Measurements from ENCODE around the gene MAST4.
"Not testable (repeated sequence)": the region's sequence is repeated elsewhere in the genome, so short reads cannot be mapped to it uniquely, and the experiment has no call there.

The MAST4 gene

GRCh38 chr5:66708368-66708767 is 112.2 kb downstream of the MAST4 start:
- FAIRE-seq = no peak

GRCh38 chr5:66710557-66711088 is 114.4 kb downstream of the MAST4 start:
- no peak for FAIRE-seq

GRCh38 chr5:66713998-66714397 is 117.8 kb downstream of the MAST4 start:
- FAIRE-seq = no peak

- FAIRE-seq = no peak
Measured at GRCh38 chr5:66717455-66718373, 121.5 kb downstream of the MAST4 start.

GRCh38 chr5:66718374-66719002 is 122.3 kb downstream of the MAST4 start:
- no peak for FAIRE-seq

- FAIRE-seq = no peak
Measured at GRCh38 chr5:66720780-66721179, 124.6 kb downstream of the MAST4 start.

- no peak for FAIRE-seq
Measured at GRCh38 chr5:66722686-66723085, 126.5 kb downstream of the MAST4 start.

- FAIRE-seq = peak; percentile 83
Measured at GRCh38 chr5:66724349-66725139, 128.4 kb downstream of the MAST4 start.

- no peak for FAIRE-seq
Measured at GRCh38 chr5:66727630-66728029, 131.4 kb downstream of the MAST4 start.

- FAIRE-seq = no peak
Measured at GRCh38 chr5:66728049-66728448, 131.9 kb downstream of the MAST4 start.

GRCh38 chr5:66737096-66737495 is 140.9 kb downstream of the MAST4 start:
- no peak for FAIRE-seq

GRCh38 chr5:66738136-66738535 is 141.9 kb downstream of the MAST4 start:
- FAIRE-seq = no peak

- no peak for FAIRE-seq
Measured at GRCh38 chr5:66739021-66739420, 142.8 kb downstream of the MAST4 start.

GRCh38 chr5:66739951-66740350 is 143.8 kb downstream of the MAST4 start:
- FAIRE-seq = no peak

GRCh38 chr5:66741394-66741793 is 145.2 kb downstream of the MAST4 start:
- no peak for FAIRE-seq

- FAIRE-seq = no peak
Measured at GRCh38 chr5:66742083-66742895, 146.1 kb downstream of the MAST4 start.

GRCh38 chr5:66742896-66743247 is 146.7 kb downstream of the MAST4 start:
- FAIRE-seq = no peak

GRCh38 chr5:66743344-66743743 is 147.2 kb downstream of the MAST4 start:
- no peak for FAIRE-seq

- no peak for FAIRE-seq
Measured at GRCh38 chr5:66744040-66744439, 147.8 kb downstream of the MAST4 start.

- no peak for FAIRE-seq
Measured at GRCh38 chr5:66745297-66745696, 149.1 kb downstream of the MAST4 start.

- FAIRE-seq = no peak
Measured at GRCh38 chr5:66747607-66748006, 151.4 kb downstream of the MAST4 start.

GRCh38 chr5:66752668-66753067 is 156.5 kb downstream of the MAST4 start:
- not testable (repeated sequence) for FAIRE-seq

Measured in A204.1 (cell line).